HepG2 (cell line): ENCODE results near the gene DNASE2B.

Experiments used
- HDAC6 ChIP-seq: fragments of 200-600 bp; sonication (generic); IDR thresholded peaks from 2 replicates; pipeline ENCODE4 v1.7.0; 2017; ENCODE audit warnings: mild to moderate bottlenecking, antibody characterized with exemption, low read length, low read depth
- JUNB ChIP-seq: sonication (generic); formaldehyde crosslinking; IDR thresholded peaks from 2 replicates; pipeline ENCODE4 v1.8.0; 2022; ENCODE audit warnings: missing genetic modification reagents, mild to moderate bottlenecking, borderline replicate concordance
- SP1 ChIP-seq, 2 experiments: fragments of 450-650 bp in 1 of 2; sonication (generic) in 1 of 2; formaldehyde crosslinking in 1 of 2; IDR thresholded peaks; 2 replicates each; pipeline versions ENCODE4 v1.4.0 to v1.6.1; 2016 to 2020; ENCODE audit warnings: missing genetic modification reagents in 1 of 2
- SRSF9 ChIP-seq: fragments of 200-400 bp; formaldehyde crosslinking; IDR thresholded peaks from 2 replicates; pipeline ENCODE4 v1.6.1; 2018; ENCODE audit warnings: borderline replicate concordance, mild to moderate bottlenecking, low read depth, low read length; ENCODE audit not compliant: insufficient read depth, poor library complexity, severe bottlenecking
- ZNF121 ChIP-seq: sonication (generic); formaldehyde crosslinking; IDR thresholded peaks from 2 replicates; pipeline ENCODE4 v1.5.0; 2020; ENCODE audit warnings: mild to moderate bottlenecking, missing genetic modification reagents
- ZNF24 ChIP-seq: fragments of 450-650 bp; IDR thresholded peaks from 2 replicates; pipeline ENCODE4 v1.6.1; 2017; ENCODE audit warnings: antibody characterized with exemption, mild to moderate bottlenecking
- TF ChIP-seq, protein P1 (sequence below): sonication (generic); formaldehyde crosslinking; IDR thresholded peaks from 2 replicates; pipeline ENCODE4 v1.5.0; 2020; ENCODE audit warnings: mild to moderate bottlenecking, missing genetic modification reagents, moderate library complexity

DNA sequence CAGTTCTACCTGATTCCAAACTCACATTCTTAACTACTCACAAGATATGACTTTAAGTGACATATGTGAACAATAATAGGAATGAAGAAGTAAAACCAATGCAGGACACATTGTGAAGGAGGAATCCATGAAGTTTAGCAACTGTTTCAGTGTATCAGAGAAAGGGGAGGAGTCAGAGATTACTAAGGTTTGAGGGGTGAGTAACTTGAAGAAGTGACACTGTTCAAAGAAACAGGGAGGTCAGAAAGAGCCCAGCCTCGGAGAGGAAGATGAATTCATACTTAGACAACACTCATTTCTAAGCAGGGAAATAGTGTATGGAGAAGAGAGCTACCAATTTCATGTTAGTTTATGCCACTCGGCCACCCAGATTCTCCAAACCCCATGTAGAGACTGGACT, 52.6 kb downstream of the DNASE2B start:
- no peak for TF ChIP-seq SRSF9
- no peak for TF ChIP-seq JUNB (CRISPR knock-in tag)
- no peak for TF ChIP-seq HDAC6
- no peak for TF ChIP-seq ZNF24
- TF ChIP-seq, protein P1, sequence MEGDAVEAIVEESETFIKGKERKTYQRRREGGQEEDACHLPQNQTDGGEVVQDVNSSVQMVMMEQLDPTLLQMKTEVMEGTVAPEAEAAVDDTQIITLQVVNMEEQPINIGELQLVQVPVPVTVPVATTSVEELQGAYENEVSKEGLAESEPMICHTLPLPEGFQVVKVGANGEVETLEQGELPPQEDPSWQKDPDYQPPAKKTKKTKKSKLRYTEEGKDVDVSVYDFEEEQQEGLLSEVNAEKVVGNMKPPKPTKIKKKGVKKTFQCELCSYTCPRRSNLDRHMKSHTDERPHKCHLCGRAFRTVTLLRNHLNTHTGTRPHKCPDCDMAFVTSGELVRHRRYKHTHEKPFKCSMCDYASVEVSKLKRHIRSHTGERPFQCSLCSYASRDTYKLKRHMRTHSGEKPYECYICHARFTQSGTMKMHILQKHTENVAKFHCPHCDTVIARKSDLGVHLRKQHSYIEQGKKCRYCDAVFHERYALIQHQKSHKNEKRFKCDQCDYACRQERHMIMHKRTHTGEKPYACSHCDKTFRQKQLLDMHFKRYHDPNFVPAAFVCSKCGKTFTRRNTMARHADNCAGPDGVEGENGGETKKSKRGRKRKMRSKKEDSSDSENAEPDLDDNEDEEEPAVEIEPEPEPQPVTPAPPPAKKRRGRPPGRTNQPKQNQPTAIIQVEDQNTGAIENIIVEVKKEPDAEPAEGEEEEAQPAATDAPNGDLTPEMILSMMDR = no peak
- TF ChIP-seq SP1 (IDR thresholded peaks at IDR 0.05) = no peak
- TF ChIP-seq SP1 (CRISPR knock-in tag; IDR thresholded peaks at IDR 0.05) = no peak
- TF ChIP-seq ZNF121 (CRISPR knock-in tag) = no peak
